T-helper 1 cell treated with Interleukin-12 subunit alpha and Interleukin-12 subunit beta and Interleukin-4 antibody, amounts not matched to agents 30 μg/mL and 1 μg/mL, for 36 hours (primary cell): ENCODE results near the gene BPIFB2.

Source experiments
- H3K27ac Mint-ChIP-seq: one replicate; pipeline ENCODE4 v1.8.0; 2021; ENCODE audit warnings: mild to moderate bottlenecking, mixed read lengths
- H3K27me3 Mint-ChIP-seq: one replicate; pipeline ENCODE4 v1.8.0; 2021; ENCODE audit warnings: low read depth, mixed read lengths
- H3K36me3 Mint-ChIP-seq: one replicate; pipeline ENCODE4 v1.8.0; 2021; ENCODE audit warnings: low read depth, mixed read lengths
- H3K4me1 Mint-ChIP-seq: one replicate; pipeline ENCODE4 v1.8.0; 2021; ENCODE audit warnings: low read depth, mixed read lengths
- H3K4me3 Mint-ChIP-seq: one replicate; pipeline ENCODE4 v1.8.0; 2021; ENCODE audit warnings: mild to moderate bottlenecking, moderate library complexity, mixed read lengths
- H3K9me3 Mint-ChIP-seq: one replicate; pipeline ENCODE4 v1.8.0; 2021; ENCODE audit warnings: mixed read lengths

Gene BPIFB2

GRCh38 chr20:33005908-33006775 is 1.4 kb upstream of the BPIFB2 start:
- H3K36me3 Mint-ChIP-seq, result no peaks in the 10 kb centered on the region
- no peaks in the 10 kb centered on the region for H3K4me1 Mint-ChIP-seq
- no peak overlapping the region for H3K27ac Mint-ChIP-seq

GRCh38 chr20:33006776-33007375 is 628 bp upstream of the BPIFB2 start:
- no peaks in the 10 kb centered on the region for H3K36me3 Mint-ChIP-seq
- H3K27me3 Mint-ChIP-seq, result no peaks in the 10 kb centered on the region
- no peak overlapping the region for H3K4me3 Mint-ChIP-seq
- peaks cover 5% of the 10 kb centered on the region for H3K9me3 Mint-ChIP-seq
- H3K4me1 Mint-ChIP-seq, result no peaks in the 10 kb centered on the region
- no peak overlapping the region for H3K27ac Mint-ChIP-seq

More at GRCh38 chr20:33005908-33006775, 1.4 kb upstream of the BPIFB2 start:
- Mint-ChIP-seq H3K27me3 (no peaks in the 10 kb centered on the region), H3K9me3 (peaks cover 5% of the 10 kb centered on the region), H3K4me3 (no peak overlapping the region)

- no peaks in the 10 kb centered on the region for H3K27me3 Mint-ChIP-seq
- peaks cover 5% of the 10 kb centered on the region for H3K9me3 Mint-ChIP-seq
- H3K36me3 Mint-ChIP-seq, result no peaks in the 10 kb centered on the region
- no peak overlapping the region for H3K27ac Mint-ChIP-seq
- no peak overlapping the region for H3K4me3 Mint-ChIP-seq
- H3K4me1 Mint-ChIP-seq, result no peaks in the 10 kb centered on the region
Measured at GRCh38 chr20:33008336-33009213, 1.1 kb downstream of the BPIFB2 start.

DNA sequence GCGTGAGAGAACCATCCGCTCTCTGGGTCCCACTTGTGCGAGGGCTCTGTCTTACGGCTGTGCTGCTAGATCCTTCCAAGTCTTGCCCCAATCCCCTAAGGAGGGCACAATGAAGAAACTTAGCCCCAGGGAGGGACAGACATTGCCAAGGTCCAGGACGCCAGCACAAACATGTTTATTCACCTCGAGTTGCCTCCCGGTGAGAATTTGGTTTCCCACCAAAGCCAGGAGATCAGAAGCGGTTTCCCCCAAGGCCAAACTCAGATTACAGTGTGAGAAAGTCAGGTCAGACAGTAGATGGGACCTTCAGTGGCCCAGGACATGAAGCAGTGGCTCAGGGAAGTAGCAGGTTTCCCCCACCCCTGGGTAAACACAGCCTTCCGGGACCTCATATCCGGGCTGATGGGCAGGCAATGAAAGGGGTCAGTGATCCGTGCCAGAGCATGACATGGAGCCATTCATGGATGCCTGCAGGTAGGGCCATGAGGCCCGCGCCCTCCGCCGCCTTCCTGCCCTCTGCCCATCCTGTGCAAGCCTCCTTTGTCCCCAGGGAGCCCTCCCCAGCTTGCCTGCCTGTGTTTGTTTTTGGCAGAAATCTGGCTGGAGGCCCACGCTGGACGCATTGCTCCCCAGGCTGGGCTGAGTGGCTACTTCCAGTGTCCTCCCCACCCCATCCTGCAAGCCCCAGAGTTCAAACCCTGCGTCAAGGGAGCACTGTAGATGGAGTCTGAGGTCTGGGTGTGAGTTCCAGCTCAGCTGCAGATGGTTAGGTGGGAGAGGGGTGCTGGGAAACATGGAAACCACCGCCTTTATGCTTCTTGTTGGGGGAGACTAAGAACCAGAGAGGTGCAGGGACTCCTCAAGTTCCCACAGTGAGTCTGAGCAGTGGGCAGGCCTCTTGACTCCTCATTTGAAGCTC is 2.0 kb downstream of the BPIFB2 start:
- H3K36me3 Mint-ChIP-seq, result no peaks in the 10 kb centered on the region
- no peaks in the 10 kb centered on the region for H3K27me3 Mint-ChIP-seq
- no peak overlapping the region for H3K4me3 Mint-ChIP-seq
- no peak overlapping the region for H3K27ac Mint-ChIP-seq
- no peaks in the 10 kb centered on the region for H3K4me1 Mint-ChIP-seq
- H3K9me3 Mint-ChIP-seq, result peaks cover 5% of the 10 kb centered on the region

DNA sequence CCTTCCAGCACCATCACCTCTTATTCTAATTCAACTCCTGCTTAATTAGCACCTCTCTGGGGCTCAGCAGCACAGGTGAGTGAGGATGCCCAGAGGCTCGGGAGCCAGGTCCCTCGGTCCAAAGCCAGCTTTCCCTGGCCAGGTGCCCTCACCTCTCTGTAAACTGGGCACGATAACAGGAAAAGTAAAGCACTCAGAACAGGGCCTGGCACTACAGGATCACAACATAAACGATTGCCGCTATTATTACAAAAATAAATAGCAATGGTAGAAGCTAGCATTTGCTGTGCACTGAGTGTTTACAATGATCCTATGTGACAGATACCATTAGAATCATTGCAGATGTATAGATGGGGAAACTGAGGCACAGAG is 2.6 kb downstream of the BPIFB2 start:
- no peak overlapping the region for H3K27ac Mint-ChIP-seq
- H3K4me1 Mint-ChIP-seq, result no peaks in the 10 kb centered on the region

GRCh38 chr20:33010674-33011449 is 3.4 kb downstream of the BPIFB2 start:
- Mint-ChIP-seq H3K4me3 (no peak overlapping the region), H3K4me1 (no peaks in the 10 kb centered on the region), H3K36me3 (no peaks in the 10 kb centered on the region), H3K27me3 (no peaks in the 10 kb centered on the region), H3K27ac (no peak overlapping the region), H3K9me3 (no peaks in the 10 kb centered on the region)

More for the DNA sequence above, 2.6 kb downstream of the BPIFB2 start:
- Mint-ChIP-seq H3K4me3 (no peak overlapping the region), H3K27me3 (no peaks in the 10 kb centered on the region), H3K36me3 (no peaks in the 10 kb centered on the region), H3K9me3 (peaks cover 3% of the 10 kb centered on the region)

DNA sequence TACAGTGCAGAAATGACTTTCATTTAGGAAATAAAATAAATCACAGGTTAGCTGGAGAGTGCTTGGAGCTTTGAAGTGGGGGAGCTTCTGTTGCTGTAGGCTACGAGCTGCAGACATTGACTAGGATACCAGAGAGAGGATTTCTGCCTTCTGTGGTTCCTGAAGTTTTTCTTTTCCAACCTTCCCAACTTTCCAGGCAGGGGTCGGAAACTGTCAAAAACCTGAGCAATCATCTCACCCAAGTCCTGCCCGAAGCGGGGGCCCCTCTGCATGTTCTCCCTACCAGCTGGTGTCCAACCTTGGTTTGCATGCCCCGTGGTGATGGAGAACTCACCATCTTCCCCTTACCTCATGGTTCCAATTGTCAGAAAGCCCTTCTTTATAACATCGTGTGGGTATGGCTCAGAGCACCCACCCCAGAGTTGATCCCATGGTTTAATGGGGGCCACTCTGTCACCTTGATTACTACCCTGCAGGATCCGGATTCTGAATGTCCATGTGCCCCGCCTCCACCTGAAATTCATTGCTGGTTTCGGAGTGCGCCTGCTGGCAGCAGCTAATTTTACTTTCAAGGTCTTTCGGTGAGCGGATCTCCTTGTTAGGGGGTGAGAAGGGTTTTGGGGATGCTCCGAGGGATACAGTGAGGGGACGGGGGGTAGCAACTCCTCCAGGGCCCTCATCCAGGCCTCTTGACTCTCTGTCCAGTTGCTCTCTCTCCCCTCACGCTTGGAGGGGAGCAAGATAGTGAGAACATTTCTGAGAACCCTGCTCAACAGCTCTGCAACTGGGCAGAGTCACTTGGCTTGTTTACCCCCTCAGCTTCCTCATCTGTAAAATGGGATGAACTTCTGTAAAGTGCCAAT is 5.1 kb downstream of the BPIFB2 start:
- H3K27me3 Mint-ChIP-seq, result no peaks in the 10 kb centered on the region
- H3K4me1 Mint-ChIP-seq, result no peaks in the 10 kb centered on the region
- no peaks in the 10 kb centered on the region for H3K36me3 Mint-ChIP-seq
- H3K27ac Mint-ChIP-seq, result no peak overlapping the region
- H3K9me3 Mint-ChIP-seq, result no peaks in the 10 kb centered on the region
- no peak overlapping the region for H3K4me3 Mint-ChIP-seq

GRCh38 chr20:33013701-33014326 is 6.3 kb downstream of the BPIFB2 start:
- no peak overlapping the region for H3K4me3 Mint-ChIP-seq
- no peaks in the 10 kb centered on the region for H3K36me3 Mint-ChIP-seq
- no peaks in the 10 kb centered on the region for H3K27me3 Mint-ChIP-seq
- H3K4me1 Mint-ChIP-seq, result no peaks in the 10 kb centered on the region
- no peak overlapping the region for H3K27ac Mint-ChIP-seq
- H3K9me3 Mint-ChIP-seq, result no peaks in the 10 kb centered on the region

DNA sequence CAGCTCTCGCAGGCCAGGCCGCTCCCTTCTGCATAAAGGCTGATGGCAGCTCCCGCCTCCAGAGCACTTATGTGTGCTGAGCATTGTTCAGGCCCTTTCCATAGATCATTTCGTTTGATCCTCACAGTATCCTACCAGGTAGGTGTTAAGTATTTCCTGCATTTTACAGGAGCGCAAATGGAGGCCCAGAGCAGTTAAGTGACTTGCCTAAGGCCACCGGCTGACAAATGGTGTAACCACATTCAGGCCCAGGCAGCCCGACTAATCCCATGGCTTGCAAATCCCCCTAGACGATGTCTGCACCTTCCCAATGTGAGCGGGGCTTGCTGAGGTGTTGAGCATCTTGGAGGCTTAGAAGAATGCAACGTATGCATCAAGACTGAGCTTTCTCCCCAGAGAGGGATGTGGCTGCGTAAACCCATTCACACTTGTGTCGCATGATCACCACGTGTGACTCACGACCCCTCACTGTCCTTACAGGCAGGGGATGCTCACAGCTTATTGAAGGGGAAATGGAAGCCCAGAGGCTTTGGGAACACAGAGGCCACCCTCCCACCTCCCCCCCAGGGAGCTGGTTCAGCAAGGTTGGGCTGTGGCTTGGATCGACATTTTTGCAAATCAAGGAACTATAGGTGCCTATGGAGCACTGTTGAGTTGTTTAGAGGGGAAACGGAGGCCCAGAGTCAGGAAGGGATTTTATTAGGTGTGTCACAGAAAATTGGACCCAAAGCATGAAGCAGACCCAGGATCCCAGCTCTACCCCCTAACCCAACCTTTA is 7.0 kb downstream of the BPIFB2 start:
- H3K27ac Mint-ChIP-seq, result no peak overlapping the region
- H3K4me3 Mint-ChIP-seq, result no peak overlapping the region
- no peaks in the 10 kb centered on the region for H3K36me3 Mint-ChIP-seq
- no peaks in the 10 kb centered on the region for H3K9me3 Mint-ChIP-seq
- no peaks in the 10 kb centered on the region for H3K4me1 Mint-ChIP-seq
- H3K27me3 Mint-ChIP-seq, result no peaks in the 10 kb centered on the region

DNA sequence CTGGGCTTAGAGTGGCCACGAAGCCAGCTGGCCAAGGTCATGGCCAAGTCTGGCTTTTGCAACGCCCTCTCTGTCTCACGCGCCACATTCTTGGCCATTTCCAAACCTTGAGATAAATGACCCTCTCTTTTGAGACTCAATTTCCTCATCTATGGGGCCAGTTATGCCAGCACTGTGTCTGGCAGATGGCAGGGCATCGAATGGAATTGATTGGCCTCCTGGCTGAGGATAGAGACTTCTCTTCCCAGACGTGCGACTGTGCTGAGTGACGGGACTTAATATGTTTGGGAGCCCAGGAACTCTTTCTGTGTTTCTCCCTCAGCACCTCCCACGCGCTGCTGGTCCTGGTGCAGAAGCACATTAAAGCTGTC is 7.6 kb downstream of the BPIFB2 start:
- H3K27ac Mint-ChIP-seq, result no peak overlapping the region
- H3K4me3 Mint-ChIP-seq, result no peak overlapping the region
- H3K27me3 Mint-ChIP-seq, result no peaks in the 10 kb centered on the region
- H3K4me1 Mint-ChIP-seq, result no peaks in the 10 kb centered on the region
- no peaks in the 10 kb centered on the region for H3K36me3 Mint-ChIP-seq
- no peaks in the 10 kb centered on the region for H3K9me3 Mint-ChIP-seq

DNA sequence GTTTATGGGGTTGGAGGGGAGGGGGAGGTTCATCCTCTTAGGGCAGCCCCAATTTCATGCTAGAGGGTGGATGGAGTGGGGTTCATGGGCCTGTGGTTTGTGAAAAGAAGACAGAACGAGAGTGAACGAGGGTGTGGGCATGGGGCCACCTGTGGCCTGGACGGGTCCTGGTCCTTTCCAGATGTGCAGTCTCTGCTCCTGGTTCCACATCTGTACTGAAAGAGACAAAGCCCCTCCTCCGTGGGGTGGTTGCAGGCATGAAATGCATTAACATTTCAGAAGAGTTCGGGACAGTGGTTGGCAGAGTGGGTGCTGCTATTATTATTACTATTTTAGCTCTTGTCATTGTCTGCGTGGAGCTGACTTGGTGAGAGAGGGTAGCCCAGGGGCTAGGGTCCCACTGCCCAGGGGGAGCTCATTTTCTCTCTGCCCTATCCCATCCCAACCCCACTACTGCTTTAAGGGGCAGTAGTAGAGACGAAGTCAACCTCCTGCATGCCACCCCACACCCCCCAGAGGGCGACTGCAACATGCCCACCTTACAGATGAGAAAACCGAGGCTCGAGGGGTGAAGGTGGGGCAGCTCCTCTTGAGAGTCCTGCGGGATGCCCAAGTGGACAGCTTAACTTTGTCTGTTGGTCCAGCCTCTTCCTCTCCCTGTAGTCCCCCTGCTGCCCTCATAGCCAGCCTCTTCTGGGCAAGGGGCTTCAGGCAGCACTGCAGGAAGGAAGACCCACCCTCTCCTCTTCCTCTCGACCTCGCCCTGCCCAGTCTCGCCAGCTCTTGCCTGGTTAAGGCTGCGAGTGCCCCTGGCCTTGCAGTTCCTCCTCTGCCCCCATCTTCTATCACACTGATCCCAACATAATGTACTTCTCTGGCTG is 8.4 kb downstream of the BPIFB2 start:
- Mint-ChIP-seq H3K4me3 (no peak overlapping the region), H3K27ac (no peak overlapping the region), H3K27me3 (no peaks in the 10 kb centered on the region), H3K9me3 (no peaks in the 10 kb centered on the region), H3K36me3 (no peaks in the 10 kb centered on the region), H3K4me1 (no peaks in the 10 kb centered on the region)
